PFSK-1 (cell line): Measurements from ENCODE around the gene OSBPL8.

Experiments
- FOXP2 ChIP-seq: optimal IDR thresholded peaks from 2 replicates; pipeline ENCODE3; 2011; ENCODE audit warnings: borderline replicate concordance, control low read depth, inconsistent platforms; ENCODE audit not compliant: insufficient read depth; ENCODE audit errors: extremely low read length, extremely low read depth
- POLR2AphosphoS5 ChIP-seq: IDR thresholded peaks from 2 replicates; pipeline ENCODE4 v1.6.1; 2012; ENCODE audit warnings: low read depth, mild to moderate bottlenecking, control low read depth, low read length, moderate library complexity
- SIN3A ChIP-seq: IDR thresholded peaks from 2 replicates; pipeline ENCODE4 v1.6.1; 2012; ENCODE audit warnings: mild to moderate bottlenecking, low read length, moderate library complexity, borderline replicate concordance; ENCODE audit not compliant: insufficient read depth
- TAF1 ChIP-seq: IDR thresholded peaks from 2 replicates; pipeline ENCODE4 v1.6.1; 2012; ENCODE audit warnings: low read length, control low read depth, borderline replicate concordance; ENCODE audit not compliant: insufficient read depth
- TF ChIP-seq, protein P1 (sequence below), 2 experiments: IDR thresholded peaks; 2 replicates each; pipeline versions ENCODE4 v1.6.1 to v1.8.0; 2011 to 2012; ENCODE audit warnings: low read depth in 2 of 2, low read length in 2 of 2, control low read depth in 1 of 2, inconsistent platforms in 1 of 2, mild to moderate bottlenecking in 1 of 2, moderate library complexity in 1 of 2; ENCODE audit not compliant: insufficient read depth in 1 of 2

DNA sequence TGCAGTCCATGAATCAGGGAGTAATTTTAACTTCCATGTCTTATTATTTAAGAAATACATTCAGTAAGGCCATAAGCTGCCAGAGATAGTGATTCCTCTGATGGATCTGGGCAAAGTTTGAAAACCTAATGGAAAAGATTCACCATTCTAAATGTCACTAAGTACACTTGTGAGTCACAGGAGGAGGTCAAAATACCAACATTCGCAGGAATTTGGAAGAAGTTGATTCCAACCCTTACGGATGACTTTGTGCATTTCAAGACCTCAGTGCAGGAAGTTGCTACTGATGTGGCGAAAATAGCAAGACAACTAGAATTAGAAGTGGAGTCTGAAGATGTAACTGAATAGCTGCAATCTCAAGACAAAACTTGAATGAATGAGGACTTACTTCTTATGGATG lies 69.8 kb downstream of the OSBPL8 start:
- TF ChIP-seq TAF1 (no peak), POLR2AphosphoS5 (no peak), SIN3A (no peak), FOXP2 (no peak)
- TF ChIP-seq, protein P1, sequence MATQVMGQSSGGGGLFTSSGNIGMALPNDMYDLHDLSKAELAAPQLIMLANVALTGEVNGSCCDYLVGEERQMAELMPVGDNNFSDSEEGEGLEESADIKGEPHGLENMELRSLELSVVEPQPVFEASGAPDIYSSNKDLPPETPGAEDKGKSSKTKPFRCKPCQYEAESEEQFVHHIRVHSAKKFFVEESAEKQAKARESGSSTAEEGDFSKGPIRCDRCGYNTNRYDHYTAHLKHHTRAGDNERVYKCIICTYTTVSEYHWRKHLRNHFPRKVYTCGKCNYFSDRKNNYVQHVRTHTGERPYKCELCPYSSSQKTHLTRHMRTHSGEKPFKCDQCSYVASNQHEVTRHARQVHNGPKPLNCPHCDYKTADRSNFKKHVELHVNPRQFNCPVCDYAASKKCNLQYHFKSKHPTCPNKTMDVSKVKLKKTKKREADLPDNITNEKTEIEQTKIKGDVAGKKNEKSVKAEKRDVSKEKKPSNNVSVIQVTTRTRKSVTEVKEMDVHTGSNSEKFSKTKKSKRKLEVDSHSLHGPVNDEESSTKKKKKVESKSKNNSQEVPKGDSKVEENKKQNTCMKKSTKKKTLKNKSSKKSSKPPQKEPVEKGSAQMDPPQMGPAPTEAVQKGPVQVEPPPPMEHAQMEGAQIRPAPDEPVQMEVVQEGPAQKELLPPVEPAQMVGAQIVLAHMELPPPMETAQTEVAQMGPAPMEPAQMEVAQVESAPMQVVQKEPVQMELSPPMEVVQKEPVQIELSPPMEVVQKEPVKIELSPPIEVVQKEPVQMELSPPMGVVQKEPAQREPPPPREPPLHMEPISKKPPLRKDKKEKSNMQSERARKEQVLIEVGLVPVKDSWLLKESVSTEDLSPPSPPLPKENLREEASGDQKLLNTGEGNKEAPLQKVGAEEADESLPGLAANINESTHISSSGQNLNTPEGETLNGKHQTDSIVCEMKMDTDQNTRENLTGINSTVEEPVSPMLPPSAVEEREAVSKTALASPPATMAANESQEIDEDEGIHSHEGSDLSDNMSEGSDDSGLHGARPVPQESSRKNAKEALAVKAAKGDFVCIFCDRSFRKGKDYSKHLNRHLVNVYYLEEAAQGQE (IDR thresholded peaks at IDR 0.05; ENCODE audit: insufficient read depth in 1 of 2, low read depth in 2 of 2, low read length in 2 of 2): no peak
